Esophagus muscularis mucosa (tissue), 4 donors: ENCODE results near the gene SEMA5A. TPM values are rescaled to one million over a fixed set of nuclear protein-coding genes. Genes with fewer than 3 reads are reported as not detected.

Source experiments
- DNase-seq: peaks from one replicate; pipeline ENCODE4 v3.0.0-alpha.2; 2017; ENCODE audit errors: extremely low spot score
- H3K27ac ChIP-seq, 4 donors: fragments of 200-600 bp; sonication (generic); replicated peaks in 1 of 4; 1 replicate in 3 of 4; 2 replicates in 1 of 4; pipeline ENCODE4 v1.5.1; 2016 to 2019; ENCODE audit warnings: mild to moderate bottlenecking in 1 of 4
- H3K27me3 ChIP-seq, 4 donors: fragments of 200-600 bp; sonication (generic); one replicate each; pipeline versions ENCODE4 v1.5.1 to v1.6.0; 2016 to 2019
- H3K36me3 ChIP-seq, 4 donors: fragments of 200-600 bp; sonication (generic); one replicate each; pipeline ENCODE4 v1.5.1; 2016 to 2019
- H3K4me1 ChIP-seq, 4 donors: fragments of 200-600 bp; sonication (generic); one replicate each; pipeline ENCODE4 v1.5.1; 2016 to 2019
- H3K4me3 ChIP-seq, 4 donors: fragments of 200-600 bp; sonication (generic); 1 replicate in 2 of 4; 2 replicates in 2 of 4; pipeline ENCODE4 v1.5.1; 2016 to 2019; ENCODE audit warnings: mild to moderate bottlenecking in 4 of 4, moderate library complexity in 1 of 4
- H3K9me3 ChIP-seq, 4 donors: fragments of 200-600 bp; sonication (generic); 1 replicate in 3 of 4; 2 replicates in 1 of 4; pipeline ENCODE4 v1.5.1; 2016 to 2019
- EP300 ChIP-seq: sonication (generic); formaldehyde crosslinking; IDR thresholded peaks from one replicate; pipeline ENCODE4 v1.6.1; 2017; ENCODE audit warnings: antibody characterized with exemption
- POLR2A ChIP-seq: fragments of 450-650 bp; IDR thresholded peaks from one replicate; pipeline ENCODE4 v1.6.1; 2017; ENCODE audit warnings: antibody characterized with exemption, moderate library complexity, mild to moderate bottlenecking, low read depth
- POLR2AphosphoS5 ChIP-seq, 2 donors: sonication (generic); formaldehyde crosslinking; IDR thresholded peaks; one replicate each; pipeline ENCODE4 v1.6.1; 2017; ENCODE audit warnings: antibody characterized with exemption in 2 of 2
- WGBS: methylation state at CpG from one replicate; pipeline ENCODE4 v1.1.5; 2018; 5-methylcytosine and 5-hydroxymethylcytosine counted together
- intact Hi-C: fragments of 100-400 bp; cut with DNase I; formaldehyde crosslinking; loops from one replicate; pipeline ENCODE4 v1.15.1; 2023
- total RNA-seq, 4 donors: library from RNA; depleted of rRNA; stranded (reverse); fragments of >200 nt; gene quantifications; one replicate each; pipeline versions ENCODE4 v1.1.0 to v1.2.1, GENCODE V29; 2016
- TF ChIP-seq, protein P1 (sequence below), 3 experiments: fragments of 200-600 bp in 2 of 3; fragments of 450-650 bp in 1 of 3; sonication (generic) in 2 of 3; IDR thresholded peaks; one replicate each; pipeline ENCODE4 v1.5.1; 2017 to 2019; ENCODE audit warnings: antibody characterized with exemption in 3 of 3, mild to moderate bottlenecking in 2 of 3, moderate library complexity in 1 of 3

Gene SEMA5A
- total RNA-seq, 4 donors from 2014 or later = 2.1 to 5.6 (median 3.5) TPM

GRCh38 chr5:9423571-9423970 lies 122.3 kb downstream of the SEMA5A start:
- Histone ChIP-seq H3K9me3 (peaks cover 0 to 3% (median 0%) of the 10 kb centered on the region in 4 donors), H3K27ac (no peak overlapping the region), H3K4me1 (no peaks in the 10 kb centered on the region), H3K4me3 (no peak overlapping the region), H3K36me3 (no peaks in the 10 kb centered on the region), H3K27me3 (no peaks in the 10 kb centered on the region)
- intact Hi-C loops = no loop called here
- no peak for TF ChIP-seq POLR2A
- TF ChIP-seq, protein P1, sequence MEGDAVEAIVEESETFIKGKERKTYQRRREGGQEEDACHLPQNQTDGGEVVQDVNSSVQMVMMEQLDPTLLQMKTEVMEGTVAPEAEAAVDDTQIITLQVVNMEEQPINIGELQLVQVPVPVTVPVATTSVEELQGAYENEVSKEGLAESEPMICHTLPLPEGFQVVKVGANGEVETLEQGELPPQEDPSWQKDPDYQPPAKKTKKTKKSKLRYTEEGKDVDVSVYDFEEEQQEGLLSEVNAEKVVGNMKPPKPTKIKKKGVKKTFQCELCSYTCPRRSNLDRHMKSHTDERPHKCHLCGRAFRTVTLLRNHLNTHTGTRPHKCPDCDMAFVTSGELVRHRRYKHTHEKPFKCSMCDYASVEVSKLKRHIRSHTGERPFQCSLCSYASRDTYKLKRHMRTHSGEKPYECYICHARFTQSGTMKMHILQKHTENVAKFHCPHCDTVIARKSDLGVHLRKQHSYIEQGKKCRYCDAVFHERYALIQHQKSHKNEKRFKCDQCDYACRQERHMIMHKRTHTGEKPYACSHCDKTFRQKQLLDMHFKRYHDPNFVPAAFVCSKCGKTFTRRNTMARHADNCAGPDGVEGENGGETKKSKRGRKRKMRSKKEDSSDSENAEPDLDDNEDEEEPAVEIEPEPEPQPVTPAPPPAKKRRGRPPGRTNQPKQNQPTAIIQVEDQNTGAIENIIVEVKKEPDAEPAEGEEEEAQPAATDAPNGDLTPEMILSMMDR (IDR thresholded peaks at IDR 0.05) = no peak
- no peak for TF ChIP-seq EP300
- TF ChIP-seq POLR2AphosphoS5 (IDR thresholded peaks at IDR 0.05) = no peak
- 78% methylated on average over 1 of the region's 1 CpG for WGBS
- DNase-seq = no peak

DNA sequence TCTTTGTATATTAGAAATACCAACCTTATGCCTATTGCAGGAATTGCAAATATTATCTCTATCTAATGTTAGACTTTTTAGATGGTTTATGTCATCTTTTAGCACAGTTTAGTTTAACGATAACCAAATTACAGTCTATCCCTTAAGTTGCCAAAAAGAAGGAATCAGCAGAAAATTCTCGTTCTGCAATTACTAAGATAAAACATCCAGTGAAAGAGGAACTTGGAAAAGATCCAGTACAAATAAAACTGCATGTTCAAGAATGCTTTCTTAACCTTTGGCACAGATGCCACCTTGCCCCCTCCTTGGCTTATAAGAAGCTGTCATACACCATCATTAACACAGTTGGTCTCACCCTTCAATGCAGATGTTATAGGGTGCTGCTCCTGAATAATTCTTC lies 124.0 kb downstream of the SEMA5A start:
- no peak for DNase-seq
- peaks cover 0 to 4% (median 0%) of the 10 kb centered on the region in 4 donors for H3K9me3 ChIP-seq
- no peaks in the 10 kb centered on the region for H3K27me3 ChIP-seq
- no peak overlapping the region for H3K4me3 ChIP-seq
- TF ChIP-seq POLR2AphosphoS5 (IDR thresholded peaks at IDR 0.05) (no peak), POLR2A (no peak), EP300 (no peak)
- TF ChIP-seq, protein P1 (IDR thresholded peaks at IDR 0.05) = no peak
- intact Hi-C loops = no loop called here
- 27% methylated on average over 2 of the region's 2 CpGs for WGBS
- H3K27ac ChIP-seq = no peak overlapping the region
- no peaks in the 10 kb centered on the region for H3K4me1 ChIP-seq
- no peaks in the 10 kb centered on the region for H3K36me3 ChIP-seq

DNA sequence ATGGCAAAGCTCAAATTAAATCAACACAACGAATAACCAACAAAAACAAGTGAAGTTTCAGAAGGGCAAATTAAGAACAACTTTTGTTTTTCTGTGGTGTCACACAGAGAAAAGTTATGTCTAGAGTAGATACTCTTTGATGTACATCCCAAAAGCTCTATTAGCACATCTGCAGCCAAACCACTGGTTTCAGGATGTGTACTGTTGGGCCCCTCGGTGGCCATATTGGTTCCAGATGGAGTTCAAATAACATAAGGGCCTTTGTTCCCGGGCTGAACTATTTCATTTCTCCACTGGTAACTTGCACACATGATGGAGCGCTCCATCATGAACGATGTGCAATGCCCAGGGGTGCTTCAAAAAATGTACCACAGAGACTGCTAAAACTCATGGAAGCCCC lies 126.1 kb downstream of the SEMA5A start:
- H3K4me3 ChIP-seq = no peak overlapping the region
- no peak for TF ChIP-seq POLR2A
- TF ChIP-seq, protein P1 (IDR thresholded peaks at IDR 0.05) = no peak
- TF ChIP-seq EP300 = no peak
- TF ChIP-seq POLR2AphosphoS5 (IDR thresholded peaks at IDR 0.05) = no peak
- H3K27me3 ChIP-seq = no peaks in the 10 kb centered on the region
- no peak for DNase-seq
- H3K27ac ChIP-seq = no peak overlapping the region
- peaks cover 0 to 4% (median 0%) of the 10 kb centered on the region in 4 donors for H3K9me3 ChIP-seq
- no peaks in the 10 kb centered on the region for H3K36me3 ChIP-seq
- WGBS = 94% methylated on average over 5 of the region's 5 CpGs
- intact Hi-C loops = no loop called here
- H3K4me1 ChIP-seq = no peaks in the 10 kb centered on the region

DNA sequence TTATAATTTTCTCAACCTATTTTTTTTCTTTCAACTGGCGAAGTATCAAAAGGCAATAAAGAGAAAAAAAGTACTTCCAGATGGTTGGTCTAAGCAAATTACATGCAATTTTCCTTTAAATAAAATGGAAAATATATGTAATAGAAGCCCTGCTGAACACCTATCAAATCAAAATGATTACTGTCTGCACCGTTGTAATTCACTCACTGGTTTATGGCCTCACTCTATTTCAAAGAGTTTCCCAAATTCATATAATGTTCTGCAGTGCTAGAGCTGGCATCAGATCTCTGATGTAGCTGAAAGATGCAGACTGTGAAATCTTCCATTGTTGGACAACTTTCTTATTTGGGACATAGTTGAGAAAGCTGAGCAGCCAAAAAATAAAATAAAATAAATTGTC lies 130.3 kb downstream of the SEMA5A start:
- peaks cover 0 to 4% (median 0%) of the 10 kb centered on the region in 4 donors for H3K9me3 ChIP-seq
- DNase-seq = peak; percentile 17
- H3K4me1 ChIP-seq = no peaks in the 10 kb centered on the region
- no peak overlapping the region for H3K4me3 ChIP-seq
- TF ChIP-seq EP300 = no peak
- no peak for TF ChIP-seq POLR2AphosphoS5 (IDR thresholded peaks at IDR 0.05)
- TF ChIP-seq, protein P1 (IDR thresholded peaks at IDR 0.05) = no peak
- no peak for TF ChIP-seq POLR2A
- intact Hi-C loops = no loop called here
- no peak overlapping the region for H3K27ac ChIP-seq
- H3K27me3 ChIP-seq = no peaks in the 10 kb centered on the region
- 82% methylated on average over 2 of the region's 2 CpGs for WGBS
- no peaks in the 10 kb centered on the region for H3K36me3 ChIP-seq

DNA sequence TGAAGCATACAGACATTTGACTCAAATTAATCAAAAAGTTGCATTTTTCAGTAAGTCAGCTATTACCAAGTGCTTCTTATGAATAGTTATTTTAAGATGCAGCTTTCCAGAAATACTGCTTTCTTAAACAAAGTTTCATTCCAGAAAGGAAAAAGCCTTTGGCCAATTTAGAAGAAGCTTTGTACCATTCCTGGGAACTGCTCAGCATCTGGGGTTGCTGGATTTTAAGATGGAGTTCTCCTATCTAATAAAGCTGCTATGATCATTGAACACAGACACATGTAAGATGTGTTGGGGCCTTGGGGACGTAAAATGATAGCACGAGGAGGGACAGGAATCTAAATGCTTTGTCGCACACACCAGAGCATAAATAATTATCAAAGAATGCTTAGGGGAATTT lies 130.8 kb downstream of the SEMA5A start:
- Histone ChIP-seq H3K27me3 (no peaks in the 10 kb centered on the region), H3K27ac (no peak overlapping the region), H3K36me3 (no peaks in the 10 kb centered on the region), H3K4me1 (no peaks in the 10 kb centered on the region), H3K9me3 (peaks cover 0 to 4% (median 0%) of the 10 kb centered on the region in 4 donors), H3K4me3 (no peak overlapping the region)
- no peak for TF ChIP-seq EP300
- TF ChIP-seq, protein P1 (IDR thresholded peaks at IDR 0.05) = no peak
- TF ChIP-seq POLR2A = no peak
- no peak for TF ChIP-seq POLR2AphosphoS5 (IDR thresholded peaks at IDR 0.05)
- intact Hi-C loops = no loop called here
- peak; percentile 3 for DNase-seq
- WGBS = 85% methylated on average over 3 of the region's 3 CpGs
